HG03135 (cell line): ENCODE measurements around the gene TMEM248.
"Not testable (repeated sequence)": the region's sequence is repeated elsewhere in the genome, so short reads cannot be mapped to it uniquely, and the experiment has no call there.

Experiments used
- ATAC-seq: cut with Tn5 transposase; IDR thresholded peaks from one replicate; pipeline ENCODE4 v1.9.1; 2021; ENCODE audit warnings: mild to moderate bottlenecking, moderate library complexity; ENCODE audit not compliant: unreplicated experiment

The TMEM248 gene, protein sequence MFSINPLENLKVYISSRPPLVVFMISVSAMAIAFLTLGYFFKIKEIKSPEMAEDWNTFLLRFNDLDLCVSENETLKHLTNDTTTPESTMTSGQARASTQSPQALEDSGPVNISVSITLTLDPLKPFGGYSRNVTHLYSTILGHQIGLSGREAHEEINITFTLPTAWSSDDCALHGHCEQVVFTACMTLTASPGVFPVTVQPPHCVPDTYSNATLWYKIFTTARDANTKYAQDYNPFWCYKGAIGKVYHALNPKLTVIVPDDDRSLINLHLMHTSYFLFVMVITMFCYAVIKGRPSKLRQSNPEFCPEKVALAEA

DNA sequence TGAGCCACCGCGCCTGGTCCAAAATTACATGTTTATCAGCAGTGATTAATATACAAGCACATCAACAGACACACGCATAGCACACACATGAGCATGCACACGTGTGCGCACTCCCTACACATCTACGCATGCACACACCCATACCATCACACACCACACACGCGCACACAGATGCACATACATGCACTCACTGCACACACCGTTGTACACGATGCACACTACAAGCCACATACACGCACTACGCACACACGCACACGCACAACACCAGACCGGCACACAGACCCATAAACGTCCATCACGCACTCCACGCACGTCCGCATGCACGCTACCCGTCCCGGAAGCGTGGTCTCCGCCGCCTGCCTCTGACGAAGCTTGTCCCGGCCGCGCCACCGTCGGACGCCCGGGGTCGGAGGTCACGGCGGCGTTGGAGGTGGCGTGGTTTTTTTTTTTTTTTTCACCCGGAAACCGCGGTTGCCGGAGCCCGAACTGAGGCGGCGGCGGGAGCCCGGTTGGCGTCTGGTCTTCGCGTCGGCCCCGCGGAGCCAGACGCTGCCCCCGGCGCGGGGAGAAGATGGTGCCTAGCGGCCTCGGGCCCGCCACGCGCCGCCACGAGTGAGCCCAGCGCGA is at the start of gene TMEM248:
Gene TMEM248 (plus strand): TSS at position 457 of the 627 bp plus-strand sequence. CDS start 20,641 bp downstream, outside the sequence.
- peak; percentile 80 for ATAC-seq

DNA sequence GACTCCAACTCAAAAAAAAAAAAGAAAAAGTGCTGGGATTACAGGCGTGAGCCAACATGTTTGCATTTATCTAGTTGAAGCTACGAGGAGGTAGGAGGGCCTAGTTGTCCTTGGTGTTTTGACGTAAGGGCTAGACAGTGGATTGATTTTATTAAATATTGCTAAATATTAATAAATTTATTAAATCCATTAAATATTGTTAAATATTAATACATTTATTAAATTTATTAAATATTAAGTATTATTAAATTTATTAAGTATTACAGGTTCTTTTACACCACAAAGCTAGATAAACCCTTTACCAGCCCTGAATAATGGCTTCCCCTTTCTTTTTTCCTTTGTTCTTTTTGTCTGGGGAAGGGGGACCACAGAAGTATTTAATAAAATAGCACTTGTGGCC is 47.5 kb upstream of the TMEM248 start:
- no peak for ATAC-seq

DNA sequence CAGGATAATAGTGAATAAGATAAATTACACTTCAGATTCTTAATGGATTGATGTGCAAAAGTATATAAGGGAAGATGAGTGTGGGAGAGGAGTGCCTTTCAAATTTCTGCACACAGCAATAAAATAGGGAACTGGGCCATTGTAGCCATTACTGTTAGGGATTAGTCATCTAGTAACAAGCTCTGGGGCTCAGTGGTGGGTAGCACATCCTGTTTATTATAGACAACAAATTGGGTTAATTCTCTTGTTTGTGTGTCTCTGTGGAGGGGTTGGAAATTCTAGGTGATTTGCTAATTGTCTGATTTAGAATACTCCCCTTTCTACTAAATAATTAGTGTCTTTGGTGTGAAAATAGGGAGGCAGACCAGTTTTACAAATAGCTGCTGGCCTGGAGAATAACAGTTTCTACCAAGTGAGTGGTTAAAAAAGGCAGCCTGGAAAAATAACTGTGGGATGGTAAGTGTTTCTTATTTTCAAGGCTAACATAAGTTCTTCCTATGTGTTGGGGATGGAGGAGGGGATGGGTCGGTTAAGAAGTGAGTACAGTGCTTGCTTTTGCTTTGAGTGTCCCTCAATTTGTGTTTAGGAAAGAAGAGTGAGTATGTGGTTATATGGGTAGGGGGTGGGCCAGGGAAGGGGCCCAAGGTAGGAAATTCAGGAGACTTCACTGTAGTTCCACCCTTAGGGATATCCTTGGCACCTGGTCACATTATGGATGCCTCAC is 43.3 kb upstream of the TMEM248 start:
- ATAC-seq = peak; percentile 95

GRCh38 chr7:66878301-66878685 is 42.7 kb upstream of the TMEM248 start:
- ATAC-seq = not testable (repeated sequence)

DNA sequence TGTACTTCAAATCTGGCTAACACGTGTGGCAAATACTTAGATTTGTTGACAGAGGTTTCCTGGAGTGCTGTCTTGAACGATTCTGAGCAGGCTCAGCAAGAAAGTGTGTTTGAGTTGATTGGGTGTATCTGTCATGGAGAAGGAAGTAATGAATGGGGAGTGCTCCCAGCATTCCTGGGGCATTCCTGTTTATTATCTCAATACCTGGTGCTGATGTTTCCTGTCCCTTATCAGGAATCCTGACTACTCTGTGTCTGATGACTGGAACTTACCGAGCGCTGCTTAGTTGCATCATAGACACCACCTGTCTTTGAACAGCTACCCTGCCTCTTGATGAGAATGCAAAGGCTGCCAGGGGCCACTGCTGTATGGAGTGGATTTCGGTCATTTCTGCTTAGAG is 41.0 kb upstream of the TMEM248 start:
- no peak for ATAC-seq

- not testable (repeated sequence) for ATAC-seq
Observed at GRCh38 chr7:66880577-66880976, 40.4 kb upstream of the TMEM248 start.

DNA sequence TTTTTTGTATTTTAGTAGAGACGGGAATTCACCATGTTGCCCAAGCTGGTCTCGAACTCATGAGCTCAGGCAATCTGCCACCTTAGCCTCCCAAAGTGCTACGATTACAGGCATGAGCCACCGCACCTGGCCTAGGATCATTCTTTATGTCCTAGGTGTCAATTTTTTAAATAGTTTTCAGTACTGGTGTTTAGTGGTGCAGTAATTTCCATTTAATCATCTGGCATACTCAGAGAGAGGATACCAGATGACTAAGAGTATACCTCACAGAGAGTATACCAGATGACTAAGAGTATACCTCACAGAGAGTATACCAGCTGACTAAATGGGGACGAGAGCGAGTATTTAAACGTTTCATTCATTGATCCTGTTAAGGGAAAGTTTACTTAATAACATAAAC is 37.3 kb upstream of the TMEM248 start:
- ATAC-seq = no peak

GRCh38 chr7:66884556-66884955 is 36.5 kb upstream of the TMEM248 start:
- ATAC-seq = not testable (repeated sequence)

DNA sequence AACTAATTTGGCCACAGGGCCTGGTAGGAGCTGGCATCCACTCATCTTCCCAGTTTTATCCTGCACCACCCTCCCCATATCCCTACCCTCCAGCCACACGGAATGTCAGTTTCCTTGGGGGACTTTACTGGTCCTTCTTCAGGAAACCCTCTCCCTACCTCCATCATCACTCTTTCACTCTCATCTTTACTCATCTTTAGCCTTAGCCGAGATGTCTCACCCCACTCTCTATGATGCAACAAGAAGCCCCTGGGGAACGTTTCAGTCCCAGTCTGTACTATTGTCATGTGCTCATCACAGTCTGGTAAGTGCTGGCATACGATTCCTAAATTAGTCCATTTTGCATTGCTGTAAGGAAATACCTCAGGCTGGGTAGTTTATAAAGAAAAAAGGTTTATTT is 34.9 kb upstream of the TMEM248 start:
- ATAC-seq = peak; percentile 52

DNA sequence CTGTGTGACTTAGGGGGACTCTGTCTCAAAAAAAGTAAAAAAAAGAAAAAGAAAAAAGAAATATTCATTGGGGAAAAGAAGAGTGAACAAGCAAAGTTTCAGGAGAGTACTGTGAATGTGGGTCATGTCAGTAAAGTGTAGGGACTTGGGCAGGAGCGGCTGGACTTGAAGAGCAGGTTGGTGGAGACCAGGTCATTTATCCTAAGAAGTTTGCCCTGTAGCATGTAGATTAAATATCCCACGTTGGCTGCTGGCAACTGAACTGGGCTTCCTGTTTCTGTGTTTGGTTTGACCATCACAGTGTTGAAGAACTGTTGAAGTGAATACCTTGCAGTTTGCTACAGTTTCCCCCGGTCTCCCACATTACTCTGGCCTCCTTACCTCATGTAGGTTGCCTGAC is 32.8 kb upstream of the TMEM248 start:
- ATAC-seq = not testable (repeated sequence)

DNA sequence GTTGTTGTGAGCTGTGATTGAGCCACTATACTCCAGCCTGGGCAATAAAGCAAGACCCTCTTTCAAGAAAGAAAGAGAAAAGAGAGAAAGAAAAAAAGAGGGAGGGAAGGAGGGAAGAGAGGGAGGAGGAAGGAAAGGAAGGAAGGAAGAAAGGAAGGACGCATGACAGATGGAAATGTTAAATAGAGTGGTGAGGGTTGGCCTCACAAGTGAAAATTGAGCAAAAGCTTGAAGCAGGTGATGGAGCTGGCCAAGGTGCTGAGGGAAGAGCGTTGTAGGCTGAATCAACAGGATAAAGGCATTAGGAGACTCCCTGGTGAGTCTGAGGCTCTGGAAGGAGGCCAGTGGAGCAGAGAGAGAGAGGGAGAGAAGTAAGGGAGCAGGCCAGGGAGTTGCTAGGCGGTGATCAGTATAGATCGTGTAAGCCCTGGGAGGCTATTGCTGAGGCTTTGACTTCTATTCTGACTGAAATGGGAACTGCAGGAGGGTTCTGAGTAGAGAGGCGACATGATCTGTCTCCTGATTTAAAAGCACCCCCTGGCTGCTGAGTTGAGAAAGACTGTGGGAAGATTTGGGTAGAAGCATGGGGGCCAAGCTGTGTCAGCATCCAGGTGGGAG is 26.5 kb upstream of the TMEM248 start:
- no peak for ATAC-seq

DNA sequence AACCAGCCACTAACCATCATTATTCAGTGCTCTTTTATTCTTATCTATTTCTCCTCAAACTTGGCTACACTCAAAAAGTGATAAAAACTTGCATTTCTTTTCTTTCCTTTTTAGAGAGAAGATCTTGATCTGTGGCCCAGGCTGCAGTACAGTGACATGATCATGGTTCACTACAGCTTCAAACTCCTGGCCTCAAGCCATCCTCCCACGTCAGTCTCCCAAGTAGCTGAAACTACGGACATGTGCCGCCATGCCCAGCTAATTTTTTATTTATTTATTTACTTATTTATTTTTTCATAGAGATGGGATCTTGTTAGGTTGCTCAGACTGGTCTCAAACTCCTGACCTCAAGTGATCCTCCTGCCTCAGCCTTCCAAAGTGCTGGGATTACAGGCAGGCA is 24.6 kb upstream of the TMEM248 start:
- ATAC-seq = no peak

DNA sequence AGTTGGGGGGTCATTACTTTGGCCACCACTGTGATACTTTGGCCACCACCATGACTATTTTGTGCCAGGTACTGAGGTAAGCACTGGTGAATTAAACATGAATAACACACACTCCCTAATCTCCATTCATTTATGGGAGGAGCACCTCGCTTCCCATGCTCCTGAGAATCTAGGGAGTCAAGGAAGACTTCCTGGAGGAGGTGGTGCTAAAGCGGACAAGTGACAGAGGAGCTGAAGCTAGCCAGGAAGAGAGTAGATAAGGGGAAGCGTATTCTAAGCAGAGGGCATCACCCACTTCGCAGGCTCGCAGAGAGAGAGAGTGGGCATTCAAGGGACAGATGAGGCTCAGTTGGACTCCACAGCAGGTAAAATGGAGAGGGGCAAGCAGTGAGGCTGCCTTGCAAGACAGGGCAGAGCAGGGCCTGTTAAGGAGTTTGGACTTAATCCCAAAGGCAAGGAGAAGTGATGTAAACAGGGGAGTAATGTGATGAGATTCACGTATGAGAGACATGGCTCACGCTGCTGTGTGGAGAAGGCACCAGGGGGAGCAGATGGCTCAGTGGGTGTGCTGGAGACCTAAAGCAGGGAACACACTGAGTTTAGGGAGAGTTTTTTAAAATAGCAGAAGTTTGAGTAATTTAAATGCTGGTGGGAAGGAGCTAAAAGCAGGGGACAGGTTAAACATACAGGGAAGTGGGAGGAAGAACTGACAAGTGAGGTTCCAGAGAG is 21.3 kb upstream of the TMEM248 start:
- no peak for ATAC-seq

- no peak for ATAC-seq
Observed at GRCh38 chr7:66901941-66902843, 18.8 kb upstream of the TMEM248 start.

DNA sequence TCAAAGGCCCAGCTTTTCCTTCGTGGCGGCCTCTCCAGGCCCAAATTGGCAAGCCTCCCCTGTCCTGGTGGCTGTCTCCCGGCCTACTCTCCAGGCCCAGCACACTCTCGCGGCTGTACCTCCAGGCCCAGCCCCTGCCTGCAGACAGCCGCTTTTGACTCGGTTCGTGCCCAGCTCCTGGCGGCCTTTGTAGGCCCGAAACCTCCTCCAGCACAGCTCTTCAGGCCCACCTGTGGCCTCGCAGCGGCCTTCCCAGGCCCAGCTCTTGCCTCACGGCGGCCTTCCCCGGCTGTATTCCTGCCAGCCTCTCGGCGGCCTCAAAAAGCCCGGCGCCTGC is 18.2 kb upstream of the TMEM248 start:
- ATAC-seq = no peak

GRCh38 chr7:66903360-66904062 is 17.5 kb upstream of the TMEM248 start:
- no peak for ATAC-seq

DNA sequence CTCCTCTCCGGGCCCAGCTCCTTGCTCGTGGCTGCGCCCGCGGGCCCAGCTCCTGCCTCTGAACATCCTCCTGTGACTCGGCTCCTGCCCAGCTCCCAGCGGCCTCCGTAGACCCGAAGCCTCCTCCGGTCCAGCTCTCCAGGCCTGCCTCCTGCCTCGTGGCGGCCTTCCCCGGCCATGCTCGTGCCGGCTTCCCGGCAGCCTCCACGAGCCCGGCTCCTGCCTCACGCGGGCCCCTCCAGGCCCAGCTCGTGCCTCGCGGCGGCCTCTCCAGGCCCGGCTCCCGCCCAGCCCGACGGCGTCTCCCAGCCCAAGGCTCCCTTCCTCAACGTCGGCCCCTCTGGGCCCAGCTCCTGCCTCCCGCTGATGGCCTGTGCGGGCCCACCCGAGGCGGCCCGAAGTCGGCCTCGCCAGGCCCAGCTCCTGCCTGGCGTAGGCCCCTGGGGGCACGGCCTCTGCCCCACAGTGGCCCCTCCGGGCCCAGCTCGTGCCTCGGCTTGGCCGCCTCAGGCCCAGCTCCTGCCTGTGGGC is 16.9 kb upstream of the TMEM248 start:
- no peak for ATAC-seq

GRCh38 chr7:66905278-66905677 is 15.7 kb upstream of the TMEM248 start:
- no peak for ATAC-seq

GRCh38 chr7:66905689-66906088 is 15.3 kb upstream of the TMEM248 start:
- ATAC-seq = no peak
